HG02943 (cell line): ENCODE results near the gene SEMA4G.

Source experiments
- ATAC-seq: cut with Tn5 transposase; IDR thresholded peaks from one replicate; pipeline ENCODE4 v1.9.1; 2021; ENCODE audit warnings: mild to moderate bottlenecking, low read depth, moderate library complexity; ENCODE audit not compliant: unreplicated experiment

Gene SEMA4G

GRCh38 chr10:100969187-100970075 is at the start of gene SEMA4G:
TSS of gene SEMA4G (plus strand) at chr10:100969504. CDS start at chr10:100972913, 3,409 bp downstream.
- ATAC-seq, result no peak

- ATAC-seq, result no peak
Observed at GRCh38 chr10:100923580-100923979, 45.7 kb upstream of the SEMA4G start.

- ATAC-seq, result no peak
Observed at GRCh38 chr10:100927266-100927665, 42.0 kb upstream of the SEMA4G start.

GRCh38 chr10:100928039-100928438 is 41.3 kb upstream of the SEMA4G start:
- no peak for ATAC-seq

GRCh38 chr10:100930368-100930767 is 38.9 kb upstream of the SEMA4G start:
- no peak for ATAC-seq

GRCh38 chr10:100934084-100934659 is 35.1 kb upstream of the SEMA4G start:
- ATAC-seq, result no peak

GRCh38 chr10:100939763-100940344 is 29.4 kb upstream of the SEMA4G start:
- no peak for ATAC-seq

GRCh38 chr10:100942229-100942628 is 27.1 kb upstream of the SEMA4G start:
- no peak for ATAC-seq

GRCh38 chr10:100943508-100943907 is 25.8 kb upstream of the SEMA4G start:
- ATAC-seq, result no peak

- no peak for ATAC-seq
Observed at GRCh38 chr10:100945754-100946153, 23.6 kb upstream of the SEMA4G start.

- no peak for ATAC-seq
Observed at GRCh38 chr10:100948916-100949315, 20.4 kb upstream of the SEMA4G start.

- no peak for ATAC-seq
Observed at GRCh38 chr10:100960251-100960650, 9.1 kb upstream of the SEMA4G start.

- ATAC-seq, result no peak
Observed at GRCh38 chr10:100962351-100963080, 6.8 kb upstream of the SEMA4G start.

GRCh38 chr10:100963826-100964225 is 5.5 kb upstream of the SEMA4G start:
- ATAC-seq, result no peak

- no peak for ATAC-seq
Observed at GRCh38 chr10:100965820-100966219, 3.5 kb upstream of the SEMA4G start.

GRCh38 chr10:100966887-100967286 is 2.4 kb upstream of the SEMA4G start:
- ATAC-seq, result no peak

GRCh38 chr10:100967332-100967731 is 2.0 kb upstream of the SEMA4G start:
- ATAC-seq, result no peak

GRCh38 chr10:100968062-100968736 is 1.1 kb upstream of the SEMA4G start:
- ATAC-seq, result no peak

- no peak for ATAC-seq
Observed at GRCh38 chr10:100968863-100969186, 479 bp upstream of the SEMA4G start.

GRCh38 chr10:100970076-100970913 is 991 bp downstream of the SEMA4G start:
- no peak for ATAC-seq
